HCT116 (cell line): ENCODE measurements around the gene REG3G.

Source experiments
- EZH2phosphoT487 ChIP-seq: fragments of 200-600 bp; IDR thresholded peaks from 2 replicates; pipeline ENCODE4 v1.6.1; 2018; ENCODE audit warnings: antibody characterized with exemption, borderline replicate concordance
- TF ChIP-seq, protein P1 (sequence below), 3 experiments: fragments of 200-600 bp in 1 of 3; sonication (generic) in 1 of 3; IDR thresholded peaks in 2 of 3; conservative IDR thresholded peaks in 1 of 3; 2 replicates each; pipeline ENCODE4 v1.5.1; 2012 to 2017; ENCODE audit warnings: low read depth in 2 of 3, low read length in 2 of 3, antibody characterized with exemption in 1 of 3, borderline replicate concordance in 1 of 3, control low read depth in 1 of 3, mild to moderate bottlenecking in 1 of 3, mixed read lengths in 1 of 3, mixed run types in 1 of 3, moderate library complexity in 1 of 3; ENCODE audit not compliant: insufficient read depth in 1 of 3

DNA sequence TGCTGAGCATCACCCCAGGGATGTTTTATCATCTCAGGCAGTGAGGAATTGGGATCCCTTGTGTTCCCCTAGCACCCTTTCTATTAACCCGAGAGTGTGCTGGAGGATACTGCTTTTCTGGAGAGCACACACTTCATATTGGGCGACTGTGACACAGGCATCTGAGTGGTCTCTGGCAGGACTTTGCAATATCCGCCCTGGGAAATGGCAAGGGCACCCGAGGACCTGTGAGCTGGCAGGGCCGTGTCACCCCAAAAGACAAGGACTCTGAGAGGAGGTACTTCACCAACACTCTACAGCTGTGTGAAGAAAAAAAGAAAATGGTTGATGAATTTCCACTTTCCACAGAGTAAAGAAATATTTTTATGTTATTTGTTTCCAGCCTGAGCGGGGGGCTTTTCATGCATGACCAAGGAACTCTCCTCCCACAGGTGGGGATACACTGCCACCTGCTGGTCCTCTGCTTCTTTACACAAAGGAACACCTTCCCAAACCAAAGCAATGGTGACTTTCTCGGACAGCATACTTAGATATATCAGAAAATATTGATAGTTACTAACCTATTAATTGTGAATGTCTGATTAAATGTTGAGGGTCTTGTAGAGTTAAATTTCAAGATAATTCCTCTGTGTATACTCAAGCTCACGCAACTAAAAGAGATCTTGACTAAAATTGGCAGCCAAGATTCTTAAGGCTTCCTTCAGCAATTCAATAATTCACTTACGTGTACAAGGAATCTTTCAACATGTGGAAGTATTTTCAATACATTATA is 45.9 kb upstream of the REG3G start:
- no peak for TF ChIP-seq EZH2phosphoT487
- TF ChIP-seq, protein P1, sequence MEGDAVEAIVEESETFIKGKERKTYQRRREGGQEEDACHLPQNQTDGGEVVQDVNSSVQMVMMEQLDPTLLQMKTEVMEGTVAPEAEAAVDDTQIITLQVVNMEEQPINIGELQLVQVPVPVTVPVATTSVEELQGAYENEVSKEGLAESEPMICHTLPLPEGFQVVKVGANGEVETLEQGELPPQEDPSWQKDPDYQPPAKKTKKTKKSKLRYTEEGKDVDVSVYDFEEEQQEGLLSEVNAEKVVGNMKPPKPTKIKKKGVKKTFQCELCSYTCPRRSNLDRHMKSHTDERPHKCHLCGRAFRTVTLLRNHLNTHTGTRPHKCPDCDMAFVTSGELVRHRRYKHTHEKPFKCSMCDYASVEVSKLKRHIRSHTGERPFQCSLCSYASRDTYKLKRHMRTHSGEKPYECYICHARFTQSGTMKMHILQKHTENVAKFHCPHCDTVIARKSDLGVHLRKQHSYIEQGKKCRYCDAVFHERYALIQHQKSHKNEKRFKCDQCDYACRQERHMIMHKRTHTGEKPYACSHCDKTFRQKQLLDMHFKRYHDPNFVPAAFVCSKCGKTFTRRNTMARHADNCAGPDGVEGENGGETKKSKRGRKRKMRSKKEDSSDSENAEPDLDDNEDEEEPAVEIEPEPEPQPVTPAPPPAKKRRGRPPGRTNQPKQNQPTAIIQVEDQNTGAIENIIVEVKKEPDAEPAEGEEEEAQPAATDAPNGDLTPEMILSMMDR (IDR thresholded peaks at IDR 0.05 in 2 of 3, conservative IDR thresholded peaks at IDR 0.05 in 1 of 3; ENCODE audit: borderline replicate concordance in 1 of 3, insufficient read depth in 1 of 3, low read depth in 2 of 3, low read length in 2 of 3): peak in 2 of 3 experiments; percentile 45 to 47; a peak in 4 of 6 replicates
